Ovary (tissue), 9 donors: ENCODE data around the gene PNPLA3. TPM values are rescaled to one million over a fixed set of nuclear protein-coding genes. Genes with fewer than 3 reads are reported as not detected.
"Not testable (repeated sequence)": the region's sequence is repeated elsewhere in the genome, so short reads cannot be mapped to it uniquely, and the experiment has no call there.

Source experiments
- DNase-seq, 5 donors: peaks; one replicate each; pipeline ENCODE4 v3.0.0-alpha.2; 2019 to 2020
- H3K27ac ChIP-seq, 2 donors: fragments of 200-600 bp; one replicate each; pipeline versions ENCODE4 v1.5.1 to v1.8.0; 2019 to 2022
- H3K27me3 ChIP-seq: fragments of 200-600 bp; one replicate; pipeline ENCODE4 v1.8.0; 2022
- H3K36me3 ChIP-seq: fragments of 200-600 bp; sonication (generic); one replicate; pipeline ENCODE4 v1.5.1; 2019
- H3K4me1 ChIP-seq: one replicate; pipeline ENCODE4 v1.8.1; 2013; ENCODE audit warnings: mild to moderate bottlenecking, moderate library complexity; ENCODE audit not compliant: insufficient read depth
- H3K4me3 ChIP-seq: fragments of 200-600 bp; sonication (generic); one replicate; pipeline ENCODE4 v1.5.1; 2017
- H3K9me3 ChIP-seq, 2 donors: fragments of 200-600 bp in 1 of 2; sonication (generic) in 1 of 2; one replicate each; pipeline versions ENCODE4 v1.5.1 to v1.8.1; 2013 to 2019; ENCODE audit warnings: mild to moderate bottlenecking in 1 of 2, moderate library complexity in 1 of 2
- CTCF ChIP-seq, 3 donors: fragments of 450-650 bp in 2 of 3; fragments of 200-600 bp in 1 of 3; IDR thresholded peaks; one replicate each; pipeline versions ENCODE4 v1.5.1 to v1.8.0; 2016 to 2022; ENCODE audit warnings: antibody characterized with exemption in 3 of 3, mild to moderate bottlenecking in 1 of 3
- EP300 ChIP-seq: sonication (generic); formaldehyde crosslinking; IDR thresholded peaks from one replicate; pipeline ENCODE4 v1.6.1; 2017; ENCODE audit warnings: antibody characterized with exemption
- POLR2A ChIP-seq: fragments of 450-650 bp; IDR thresholded peaks from one replicate; pipeline ENCODE4 v1.6.1; 2017; ENCODE audit warnings: antibody characterized with exemption, mild to moderate bottlenecking, moderate library complexity
- WGBS, 3 donors: extraction: QIAGEN DNeasy Blood & Tissue Kit in 1 of 3; methylation state at CpG; one replicate each; pipeline versions ENCODE4 v1.1.5 to v1.1.7; 2013 to 2017; 5-methylcytosine and 5-hydroxymethylcytosine counted together
- intact Hi-C, 4 donors: fragments of 100-400 bp; cut with DNase I; formaldehyde crosslinking; loops; one replicate each; pipeline versions ENCODE4 v1.11.0 to v1.15.1; 2022 to 2023
- polyA plus RNA-seq, 2 donors: library from polyadenylated mRNA; stranded (reverse); fragments of 200-250 nt in 1 of 2; fragments of 350-450 nt in 1 of 2; fragmentation: Illumina TruSeq in 1 of 2; extraction: RNeasy Lipid Tissue Mini Kit (QIAGEN cat#74804) in 1 of 2; gene quantifications; one replicate each; pipeline ENCODE4 v1.2.3, GENCODE V29; 2013 to 2014
- total RNA-seq, 7 donors: library from RNA; depleted of rRNA in 2 of 7; stranded (reverse); fragments of >200 nt in 2 of 7; fragmentation: NEBNext Ultra II Directional in 3 of 7; extraction: Animal tissue kit (Norgen Biotek cat#: 25700) in 3 of 7; gene quantifications; one replicate each; pipeline versions ENCODE4 v1.1.0 to v1.2.4, GENCODE V29; 2016 to 2023
- donor health status: DM: no; HTN: no; CAD: no; lungs with moderate emphysema.
- donor health status: DM: no; HTN: no; CAD: no.
- donor health status: Bipolar disorder and iron deficiency.
- donor health status: DM: yes; HTN: yes; CAD: no.
- donor health status: DM: no; HTN: no; CAD: no.
- donor health status: DM: yes; HTN: yes; CAD: no.

PNPLA3 gene
- total and polyA plus RNA-seq, 9 donors: 0.31 to 8.0 (median 1.3) TPM

DNA sequence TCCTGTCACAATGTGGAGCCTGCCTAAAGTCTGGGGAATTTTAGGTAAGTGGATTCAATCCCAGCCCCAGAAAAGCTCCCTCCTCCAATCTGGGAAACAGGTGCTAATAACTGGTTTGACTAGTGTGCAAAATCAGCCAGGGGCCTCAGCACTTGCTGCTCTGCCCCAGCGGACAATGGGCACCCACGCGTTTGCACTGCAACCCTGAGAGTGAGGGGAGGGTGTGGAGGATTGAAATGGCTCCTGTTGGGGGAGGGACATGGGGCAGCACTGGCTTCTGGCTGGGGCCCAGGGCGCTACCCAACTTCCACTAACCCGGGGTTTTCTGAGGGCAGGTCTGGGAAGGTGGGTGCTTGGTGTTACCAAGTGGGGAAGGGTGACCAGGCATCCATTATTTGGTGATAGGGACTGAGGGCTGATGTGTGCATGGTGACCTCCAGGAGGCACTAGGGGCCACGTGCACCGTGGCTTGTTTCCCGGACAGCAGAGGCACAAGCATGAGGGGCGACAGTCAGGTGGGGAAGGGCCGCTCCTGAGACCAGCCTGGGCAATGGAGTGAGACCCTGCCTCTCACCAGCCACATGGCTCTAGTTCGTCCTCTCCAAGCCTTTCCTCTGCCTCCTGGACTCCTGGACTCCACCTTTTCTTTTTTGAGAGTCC lies 27.5 kb upstream of the PNPLA3 start:
- no peak for TF ChIP-seq POLR2A
- TF ChIP-seq EP300: no peak
- TF ChIP-seq CTCF (IDR thresholded peaks at IDR 0.05): no peak
- intact Hi-C loops: no loop called here
- no peak for DNase-seq
- Histone ChIP-seq H3K4me3 (no peak overlapping the region), H3K27ac (no peak overlapping the region), H3K27me3 (no peaks in the 10 kb centered on the region), H3K36me3 (no peaks in the 10 kb centered on the region), H3K9me3 (no peaks in the 10 kb centered on the region), H3K4me1 (no peaks in the 10 kb centered on the region)
- WGBS, 3 donors: 39 to 48% (median 43%) methylated on average over 11 of the region's 11 CpGs

GRCh38 chr22:43897751-43898261 lies 25.8 kb upstream of the PNPLA3 start:
- intact Hi-C loops: no loop called here
- WGBS, 3 donors: 42 to 54% (median 47%) methylated on average over 12 of the region's 12 CpGs
- H3K27ac ChIP-seq: no peak overlapping the region
- H3K4me1 ChIP-seq: no peaks in the 10 kb centered on the region
- no peaks in the 10 kb centered on the region for H3K9me3 ChIP-seq
- H3K36me3 ChIP-seq: no peaks in the 10 kb centered on the region
- TF ChIP-seq CTCF (IDR thresholded peaks at IDR 0.05) (no peak), POLR2A (no peak), EP300 (no peak)
- no peak for DNase-seq
- H3K27me3 ChIP-seq: no peaks in the 10 kb centered on the region
- H3K4me3 ChIP-seq: no peak overlapping the region

- no peak overlapping the region for H3K27ac ChIP-seq
- H3K27me3 ChIP-seq: no peaks in the 10 kb centered on the region
- no peaks in the 10 kb centered on the region for H3K4me1 ChIP-seq
- H3K4me3 ChIP-seq: no peak overlapping the region
- WGBS, 3 donors: 53 to 67% (median 65%) methylated on average over 7 of the region's 7 CpGs
- TF ChIP-seq POLR2A (no peak), CTCF (IDR thresholded peaks at IDR 0.05) (no peak), EP300 (no peak)
- no peaks in the 10 kb centered on the region for H3K36me3 ChIP-seq
- DNase-seq: no peak
- H3K9me3 ChIP-seq: no peaks in the 10 kb centered on the region
- intact Hi-C loops: no loop called here
Measured at GRCh38 chr22:43900206-43900605, 23.4 kb upstream of the PNPLA3 start.

DNA sequence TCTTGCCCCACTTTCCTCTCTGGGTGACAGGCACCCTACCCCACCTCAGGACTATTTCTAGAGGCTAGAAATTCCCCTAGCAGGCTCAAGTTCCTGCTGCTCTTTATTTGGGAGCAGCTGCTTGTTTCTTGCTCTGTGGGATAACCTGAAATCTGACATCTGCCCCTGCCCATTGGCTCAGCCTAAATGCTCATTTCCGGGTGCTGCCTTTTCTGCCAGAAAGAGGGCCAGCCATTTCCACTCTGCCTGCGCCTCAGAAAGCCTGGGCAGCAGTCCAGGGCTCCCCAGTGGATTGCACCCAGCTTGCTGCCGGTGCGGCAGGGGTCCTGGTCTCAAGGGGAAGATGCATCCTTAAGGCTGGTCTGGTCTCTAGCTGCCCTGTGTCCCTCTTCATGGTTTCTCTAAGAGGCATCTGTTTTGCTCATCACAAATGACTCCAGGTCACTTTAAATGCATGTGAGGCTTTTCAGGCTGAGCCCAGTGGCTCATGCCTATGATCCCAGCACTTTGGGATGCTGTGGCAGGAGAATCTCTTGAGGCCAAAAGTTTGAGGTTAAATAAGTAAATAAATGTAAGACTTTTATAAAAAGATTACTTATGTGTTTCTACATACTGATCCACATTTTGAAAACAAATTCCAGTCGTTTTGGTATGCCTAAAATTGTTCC lies 21.5 kb upstream of the PNPLA3 start:
- intact Hi-C loops: no loop called here
- 25 to 45% (median 41%) methylated on average over 5 of the region's 5 CpGs for WGBS, 3 donors

GRCh38 chr22:43903033-43903432 lies 20.6 kb upstream of the PNPLA3 start:
- intact Hi-C loops, H3K27ac ChIP-seq, H3K27me3 ChIP-seq, H3K4me3 ChIP-seq, H3K9me3 ChIP-seq, DNase-seq, H3K36me3 ChIP-seq, H3K4me1 ChIP-seq: not testable (repeated sequence)
- 57 to 66% (median 59%) methylated on average over 12 of the region's 12 CpGs for WGBS, 3 donors

More for the DNA sequence above, 21.5 kb upstream of the PNPLA3 start:
- H3K36me3 ChIP-seq: no peaks in the 10 kb centered on the region
- no peak overlapping the region for H3K4me3 ChIP-seq
- no peak for DNase-seq
- no peak for TF ChIP-seq CTCF (IDR thresholded peaks at IDR 0.05)
- TF ChIP-seq POLR2A: no peak
- no peak for TF ChIP-seq EP300
- no peaks in the 10 kb centered on the region for H3K27me3 ChIP-seq
- no peaks in the 10 kb centered on the region for H3K9me3 ChIP-seq
- H3K4me1 ChIP-seq: no peaks in the 10 kb centered on the region
- H3K27ac ChIP-seq: no peak overlapping the region

DNA sequence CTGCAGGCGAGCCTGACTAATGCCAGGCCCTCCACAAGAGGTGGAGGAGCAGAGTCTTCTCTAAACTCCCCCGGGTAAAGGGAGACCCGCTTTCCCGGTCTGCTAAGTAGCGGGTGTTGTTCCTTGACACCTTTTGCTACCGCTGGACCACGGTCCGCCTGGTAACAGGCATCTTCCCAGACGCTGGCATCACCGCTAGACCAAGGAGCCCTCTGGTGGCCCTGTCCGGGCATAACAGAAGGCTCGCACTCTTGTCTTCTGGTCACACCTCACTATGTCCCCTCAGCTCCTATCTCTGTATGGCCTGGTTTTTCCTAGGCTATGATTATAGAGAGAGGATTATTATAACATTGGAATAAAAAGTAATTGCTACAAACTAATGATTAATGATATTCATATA lies 19.2 kb upstream of the PNPLA3 start:
- H3K4me3 ChIP-seq, H3K27me3 ChIP-seq, H3K9me3 ChIP-seq, intact Hi-C loops, H3K36me3 ChIP-seq, H3K4me1 ChIP-seq, H3K27ac ChIP-seq: not testable (repeated sequence)
- peak in 3 of 5 donors; percentile 44 to 58 (median 55) for DNase-seq
- 25 to 36% (median 30%) methylated on average over 12 of the region's 12 CpGs for WGBS, 3 donors
